Keratinocyte (primary cell): ENCODE data around the gene PRKCH. TPM values are rescaled to one million over a fixed set of nuclear protein-coding genes. Genes with fewer than 3 reads are reported as not detected.
A peak's percentile ranks its signal among the peaks of the same experiment; 100 is the strongest.

ENCODE experiments used
- DNase-seq: peaks from one replicate; pipeline ENCODE4 v3.0.0-alpha.2; 2011; ENCODE audit warnings: low read depth, missing footprints, low spot score
- FAIRE-seq: peaks from 2 replicates; lab custom pipeline; 2011; peaks lifted over from hg19 to GRCh38; lab: Jason Lieb, UNC
- H2AFZ ChIP-seq: 2 replicates; pipeline ENCODE4 v1.6.0; 2012; ENCODE audit warnings: low read length, control low read depth, inconsistent platforms; ENCODE audit not compliant: control insufficient read depth
- H3K27ac ChIP-seq: 2 replicates; pipeline ENCODE4 v1.5.1; 2011; ENCODE audit warnings: low read length; ENCODE audit not compliant: control insufficient read depth, insufficient read depth
- H3K27me3 ChIP-seq: 3 replicates; pipeline ENCODE4 v1.6.0; 2011; ENCODE audit warnings: low read length; ENCODE audit not compliant: control insufficient read depth, insufficient read depth; ENCODE audit errors: extremely low read depth
- H3K36me3 ChIP-seq, 2 experiments: 2 replicates in 1 of 2; 3 replicates in 1 of 2; pipeline ENCODE4 v1.5.1; 2011; ENCODE audit warnings: low read length in 2 of 2, mild to moderate bottlenecking in 1 of 2; ENCODE audit not compliant: control insufficient read depth in 2 of 2, insufficient read depth in 2 of 2; ENCODE audit errors: extremely low read depth in 1 of 2
- H3K4me1 ChIP-seq: 3 replicates; pipeline ENCODE4 v1.5.1; 2011; ENCODE audit warnings: low read length; ENCODE audit not compliant: control insufficient read depth, insufficient read depth; ENCODE audit errors: extremely low read depth
- H3K4me2 ChIP-seq: 3 replicates; pipeline ENCODE4 v1.6.0; 2011; ENCODE audit warnings: low read depth, low read length; ENCODE audit not compliant: control insufficient read depth, insufficient read depth; ENCODE audit errors: extremely low read depth
- H3K4me3 ChIP-seq, 3 experiments: fragments of 200-600 bp in 1 of 3; sonication (generic) in 1 of 3; 2 replicates in 2 of 3; 3 replicates in 1 of 3; pipeline ENCODE4 v1.5.1; 2011 to 2016; ENCODE audit warnings: low read length in 3 of 3, mild to moderate bottlenecking in 3 of 3, control low read depth in 2 of 3, inconsistent platforms in 1 of 3, low read depth in 1 of 3, mixed read lengths in 1 of 3, mixed run types in 1 of 3, moderate library complexity in 1 of 3; ENCODE audit not compliant: control insufficient read depth in 2 of 3, insufficient read depth in 2 of 3; ENCODE audit errors: extremely low read depth in 1 of 3
- H3K79me2 ChIP-seq: 2 replicates; pipeline ENCODE4 v1.6.0; 2012; ENCODE audit warnings: low read length; ENCODE audit not compliant: control insufficient read depth, insufficient read depth
- H3K9ac ChIP-seq: 3 replicates; pipeline ENCODE4 v1.6.0; 2011; ENCODE audit warnings: low read length; ENCODE audit not compliant: control insufficient read depth, insufficient read depth; ENCODE audit errors: extremely low read depth
- H3K9me1 ChIP-seq: 3 replicates; pipeline ENCODE4 v1.6.0; 2011; ENCODE audit warnings: low read length; ENCODE audit not compliant: control insufficient read depth, insufficient read depth; ENCODE audit errors: extremely low read depth
- H3K9me3 ChIP-seq: 2 replicates; pipeline ENCODE4 v1.5.1; 2012; ENCODE audit warnings: low read depth, low read length; ENCODE audit not compliant: control insufficient read depth
- H4K20me1 ChIP-seq: 3 replicates; pipeline ENCODE4 v1.6.0; 2011; ENCODE audit warnings: low read length; ENCODE audit not compliant: control insufficient read depth, insufficient read depth; ENCODE audit errors: extremely low read depth
- EZH2 ChIP-seq: IDR thresholded peaks from one replicate; pipeline ENCODE4 v1.6.1; 2012; ENCODE audit warnings: inconsistent platforms, mild to moderate bottlenecking, low read length, moderate library complexity
- dilution Hi-C: fragments of 300-500 bp; cut with MboI; formaldehyde crosslinking; loops from one replicate; pipeline ENCODE4 v1.7.0; 2020; ENCODE audit warnings: low sequenced_read_pairs; ENCODE audit not compliant: extremely low pct_ligation_motif_present
- polyA plus RNA-seq, 5 experiments: library from polyadenylated mRNA; depleted of rRNA in 3 of 5; stranded (reverse) in 3 of 5; stranded (forward) in 1 of 5; unstranded in 1 of 5; fragments of >200 nt; gene quantifications; 1 replicate in 1 of 5; 2 replicates in 3 of 5; 3 replicates in 1 of 5; pipeline versions ENCODE4 v1.2.1 to v1.2.3, GENCODE V29; 2011 to 2012; ENCODE audit warnings: missing spikeins in 2 of 5, low read depth in 1 of 5, low replicate concordance in 1 of 5
- TF ChIP-seq, protein P1 (sequence below), 3 experiments: IDR thresholded peaks in 1 of 3; conservative IDR thresholded peaks in 1 of 3; optimal IDR thresholded peaks in 1 of 3; 2 replicates in 2 of 3; 3 replicates in 1 of 3; pipeline versions ENCODE3 to v1.5.1; 2011; ENCODE audit warnings: low read length in 3 of 3, mild to moderate bottlenecking in 3 of 3, moderate library complexity in 2 of 3, control low read depth in 1 of 3, inconsistent platforms in 1 of 3; ENCODE audit not compliant: insufficient read depth in 2 of 3; ENCODE audit errors: extremely low read depth in 1 of 3

Gene PRKCH
- polyA plus RNA-seq, 1 donor (not counting 4 experiments of a cell fraction or from before 2014, with no cell fraction given), result 13.7 TPM

DNA sequence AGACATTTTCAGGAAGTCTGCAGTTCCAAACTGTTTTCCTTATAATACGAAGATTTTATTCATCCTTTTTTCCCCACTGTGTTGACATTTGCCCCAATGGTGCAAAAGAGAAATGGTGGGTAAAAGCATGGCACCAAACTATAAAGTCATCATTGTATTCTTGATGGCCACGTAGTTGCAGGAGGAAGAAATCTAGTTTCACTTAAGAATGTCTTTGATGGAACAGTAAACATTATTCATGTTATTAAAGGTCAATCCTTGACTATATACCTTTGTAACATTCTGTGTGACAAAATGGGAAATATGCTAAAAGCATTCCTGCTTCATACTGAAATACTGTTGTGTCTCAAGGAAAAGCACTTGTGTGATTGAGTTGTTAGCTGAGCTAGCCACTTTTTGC is 80.1 kb downstream of the PRKCH start:
- DNase-seq (no peak), FAIRE-seq (no peak)
- Histone ChIP-seq H3K27me3 (no peaks in the 10 kb centered on the region), H3K79me2 (no peaks in the 10 kb centered on the region), H3K4me1 (peaks cover 3% of the 10 kb centered on the region), H3K4me3 (no peak overlapping the region), H3K4me2 (no peak overlapping the region), H3K36me3 (no peaks in the 10 kb centered on the region), H4K20me1 (no peaks in the 10 kb centered on the region), H2AFZ (no peak overlapping the region), H3K27ac (no peak overlapping the region), H3K9me1 (no peaks in the 10 kb centered on the region), H3K9ac (no peak overlapping the region), H3K9me3 (no peaks in the 10 kb centered on the region)
- dilution Hi-C loops, result no loop called here
- TF ChIP-seq EZH2, result no peak
- TF ChIP-seq, protein P1, sequence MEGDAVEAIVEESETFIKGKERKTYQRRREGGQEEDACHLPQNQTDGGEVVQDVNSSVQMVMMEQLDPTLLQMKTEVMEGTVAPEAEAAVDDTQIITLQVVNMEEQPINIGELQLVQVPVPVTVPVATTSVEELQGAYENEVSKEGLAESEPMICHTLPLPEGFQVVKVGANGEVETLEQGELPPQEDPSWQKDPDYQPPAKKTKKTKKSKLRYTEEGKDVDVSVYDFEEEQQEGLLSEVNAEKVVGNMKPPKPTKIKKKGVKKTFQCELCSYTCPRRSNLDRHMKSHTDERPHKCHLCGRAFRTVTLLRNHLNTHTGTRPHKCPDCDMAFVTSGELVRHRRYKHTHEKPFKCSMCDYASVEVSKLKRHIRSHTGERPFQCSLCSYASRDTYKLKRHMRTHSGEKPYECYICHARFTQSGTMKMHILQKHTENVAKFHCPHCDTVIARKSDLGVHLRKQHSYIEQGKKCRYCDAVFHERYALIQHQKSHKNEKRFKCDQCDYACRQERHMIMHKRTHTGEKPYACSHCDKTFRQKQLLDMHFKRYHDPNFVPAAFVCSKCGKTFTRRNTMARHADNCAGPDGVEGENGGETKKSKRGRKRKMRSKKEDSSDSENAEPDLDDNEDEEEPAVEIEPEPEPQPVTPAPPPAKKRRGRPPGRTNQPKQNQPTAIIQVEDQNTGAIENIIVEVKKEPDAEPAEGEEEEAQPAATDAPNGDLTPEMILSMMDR (optimal IDR thresholded peaks at IDR 0.05 in 1 of 3, IDR thresholded peaks at IDR 0.05 in 1 of 3, conservative IDR thresholded peaks at IDR 0.05 in 1 of 3; ENCODE audit: extremely low read depth in 1 of 3, insufficient read depth in 2 of 3, low read length in 3 of 3), result no peak

DNA sequence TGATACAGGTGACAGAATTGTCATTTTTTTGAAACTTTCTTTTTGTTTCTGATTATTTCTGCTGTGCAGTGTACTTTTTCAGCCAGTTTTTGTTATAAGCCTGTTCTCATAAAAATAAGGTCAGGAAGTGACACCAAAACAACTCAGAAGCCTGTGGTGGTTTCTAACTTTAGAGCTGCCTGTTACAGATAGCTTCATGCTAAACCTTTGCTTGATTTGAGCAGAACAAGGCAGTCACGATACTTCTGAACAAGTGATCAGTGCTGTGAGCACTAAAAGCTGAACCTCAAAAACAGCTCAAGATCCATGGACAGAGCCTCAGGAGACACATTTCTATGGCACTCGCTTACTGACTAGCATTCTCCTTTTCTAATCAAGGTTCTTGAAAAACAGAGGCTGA is 82.0 kb downstream of the PRKCH start:
- no peak overlapping the region for H3K4me3 ChIP-seq
- no peak overlapping the region for H3K4me2 ChIP-seq
- H3K27ac ChIP-seq, result no peak overlapping the region
- no peaks in the 10 kb centered on the region for H3K9me1 ChIP-seq
- dilution Hi-C loops, result no loop called here
- no peak overlapping the region for H2AFZ ChIP-seq
- no peaks in the 10 kb centered on the region for H3K9me3 ChIP-seq
- H3K79me2 ChIP-seq, result no peaks in the 10 kb centered on the region
- DNase-seq (no peak), FAIRE-seq (peak; percentile 41)
- H4K20me1 ChIP-seq, result no peaks in the 10 kb centered on the region
- H3K9ac ChIP-seq, result no peak overlapping the region
- H3K36me3 ChIP-seq, result no peaks in the 10 kb centered on the region
- TF ChIP-seq, protein P1 (optimal IDR thresholded peaks at IDR 0.05 in 1 of 3, IDR thresholded peaks at IDR 0.05 in 1 of 3, conservative IDR thresholded peaks at IDR 0.05 in 1 of 3; ENCODE audit: extremely low read depth in 1 of 3, insufficient read depth in 2 of 3, low read length in 3 of 3), result no peak
- TF ChIP-seq EZH2, result no peak
- no peaks in the 10 kb centered on the region for H3K27me3 ChIP-seq
- H3K4me1 ChIP-seq, result peaks cover 3% of the 10 kb centered on the region
